Endothelial cell of umbilical vein (primary cell): Measurements from ENCODE around the gene USP33. TPM values are rescaled to one million over a fixed set of nuclear protein-coding genes. Genes with fewer than 3 reads are reported as not detected.

Source experiments
- BruUV-seq: library from RNA; stranded (reverse); fragments of 400-500 nt; replicated peaks from 2 replicates; lab custom pipeline; 2021; lab: Mats Ljungman, UMichigan
- CTCF ChIA-PET: fragments of 300-600, 350-600 bp; sonication (Branson Sonifier 250); formaldehyde crosslinking; loops from one replicate; lab custom pipeline; 2021; ENCODE audit warnings: antibody characterized with exemption, inconsistent platforms; lab: Charles Lee
- POLR2A ChIA-PET: fragments of 300-600, 350-600 bp; sonication (Branson Sonifier 250); formaldehyde crosslinking; loops from one replicate; lab custom pipeline; 2021; ENCODE audit warnings: antibody characterized with exemption, inconsistent platforms; lab: Charles Lee
- DNase-seq: peaks from one replicate; pipeline ENCODE4 v3.0.0-alpha.2; 2011; ENCODE audit warnings: low read depth, low spot score
- FAIRE-seq: peaks from 2 replicates; lab custom pipeline; 2011; peaks lifted over from hg19 to GRCh38; lab: Jason Lieb, UNC
- H2AFZ ChIP-seq: 2 replicates; pipeline ENCODE4 v1.6.0; 2012; ENCODE audit warnings: low read depth, low read length, control low read depth, inconsistent platforms
- H3K27ac ChIP-seq: 2 replicates; pipeline ENCODE4 v1.5.1; 2011; ENCODE audit warnings: low read depth, mild to moderate bottlenecking, control low read depth, low read length, moderate library complexity; ENCODE audit not compliant: insufficient read depth
- H3K27me3 ChIP-seq, 2 experiments: 2 replicates each; pipeline versions ENCODE4 v1.6.0 to v1.6.1; 2011; ENCODE audit warnings: low read length in 2 of 2, mixed read lengths in 1 of 2; ENCODE audit not compliant: control insufficient read depth in 2 of 2, insufficient read depth in 2 of 2
- H3K36me3 ChIP-seq, 2 experiments: 2 replicates in 1 of 2; 3 replicates in 1 of 2; pipeline ENCODE4 v1.5.1; 2011; ENCODE audit warnings: low read length in 2 of 2, mild to moderate bottlenecking in 1 of 2, moderate library complexity in 1 of 2; ENCODE audit not compliant: control insufficient read depth in 2 of 2, insufficient read depth in 2 of 2; ENCODE audit errors: extremely low read depth in 1 of 2
- H3K4me1 ChIP-seq: 3 replicates; pipeline ENCODE4 v1.5.1; 2011; ENCODE audit warnings: mild to moderate bottlenecking, low read length; ENCODE audit not compliant: control insufficient read depth, insufficient read depth; ENCODE audit errors: extremely low read depth
- H3K4me2 ChIP-seq: 2 replicates; pipeline ENCODE4 v1.6.1; 2011; ENCODE audit warnings: low read length, control low read depth, mixed read lengths; ENCODE audit not compliant: insufficient read depth
- H3K4me3 ChIP-seq, 3 experiments: fragments of 200-600 bp in 1 of 3; sonication (generic), shearing (Covaris generic) in 1 of 3; replicated peaks in 1 of 3; 2 replicates each; pipeline ENCODE4 v1.5.1; 2011 to 2016; ENCODE audit warnings: control low read depth in 3 of 3, low read length in 3 of 3, mild to moderate bottlenecking in 2 of 3, inconsistent platforms in 1 of 3, low read depth in 1 of 3, moderate library complexity in 1 of 3; ENCODE audit not compliant: insufficient read depth in 1 of 3
- H3K79me2 ChIP-seq: 2 replicates; pipeline ENCODE4 v1.6.0; 2012; ENCODE audit warnings: low read length, inconsistent platforms; ENCODE audit not compliant: control insufficient read depth, insufficient read depth
- H3K9ac ChIP-seq: replicated peaks from 2 replicates; pipeline ENCODE3; 2011; ENCODE audit warnings: low read length, control low read depth; ENCODE audit not compliant: insufficient read depth; ENCODE audit errors: extremely low read depth
- H3K9me1 ChIP-seq: replicated peaks from 3 replicates; pipeline ENCODE4 v1.6.0; 2011; ENCODE audit warnings: mild to moderate bottlenecking, low read length; ENCODE audit not compliant: control insufficient read depth, insufficient read depth; ENCODE audit errors: extremely low read depth
- H3K9me3 ChIP-seq: replicated peaks from 2 replicates; pipeline ENCODE4 v1.5.1; 2012; ENCODE audit warnings: low read length, inconsistent platforms; ENCODE audit not compliant: control insufficient read depth, insufficient read depth
- H4K20me1 ChIP-seq: replicated peaks from 2 replicates; pipeline ENCODE3; 2011; ENCODE audit warnings: mild to moderate bottlenecking, low read length; ENCODE audit not compliant: control insufficient read depth, insufficient read depth; ENCODE audit errors: extremely low read depth
- CTCF ChIP-seq, 2 donors: IDR thresholded peaks; 1 replicate in 1 of 2; 2 replicates in 1 of 2; pipeline ENCODE4 v1.5.1; 2011; ENCODE audit warnings: low read length in 2 of 2, mild to moderate bottlenecking in 2 of 2, moderate library complexity in 2 of 2, control low read depth in 1 of 2, inconsistent platforms in 1 of 2, low read depth in 1 of 2; ENCODE audit not compliant: insufficient read depth in 1 of 2; ENCODE audit errors: extremely low read depth in 1 of 2
- EZH2 ChIP-seq: IDR thresholded peaks from 2 replicates; pipeline ENCODE4 v1.6.1; 2012; ENCODE audit warnings: borderline replicate concordance, low read depth, mild to moderate bottlenecking, moderate library complexity, low read length, inconsistent platforms; ENCODE audit not compliant: severe bottlenecking
- FOS ChIP-seq: IDR thresholded peaks from 2 replicates; pipeline ENCODE4 v1.6.1; 2011; ENCODE audit warnings: mild to moderate bottlenecking, low read length, moderate library complexity, borderline replicate concordance; ENCODE audit not compliant: insufficient read depth
- GATA2 ChIP-seq: IDR thresholded peaks from 2 replicates; pipeline ENCODE4 v1.7.0; 2011; ENCODE audit warnings: low read depth, mild to moderate bottlenecking, moderate library complexity, mixed read lengths, low read length; ENCODE audit not compliant: insufficient read length, insufficient read depth
- JUN ChIP-seq: IDR thresholded peaks from 2 replicates; pipeline ENCODE4 v1.6.1; 2011; ENCODE audit warnings: borderline replicate concordance, low read depth; ENCODE audit not compliant: insufficient read length, insufficient read depth
- MAX ChIP-seq: IDR thresholded peaks from 2 replicates; pipeline ENCODE4 v1.6.1; 2011; ENCODE audit not compliant: insufficient read depth, insufficient read length
- MYC ChIP-seq: IDR thresholded peaks from one replicate; pipeline ENCODE4 v1.6.1; 2011; ENCODE audit warnings: mild to moderate bottlenecking, low read depth, low read length
- POLR2A ChIP-seq: IDR thresholded peaks from 2 replicates; pipeline ENCODE4 v1.6.1; 2012; ENCODE audit warnings: low read depth, mild to moderate bottlenecking, control low read depth, low read length
- POLR2AphosphoS5 ChIP-seq: IDR thresholded peaks from 2 replicates; pipeline ENCODE4 v1.6.1; 2012; ENCODE audit warnings: low read depth, mild to moderate bottlenecking, control low read depth, low read length, moderate library complexity; ENCODE audit not compliant: insufficient read depth
- dilution Hi-C: fragments of 300-500 bp; cut with MboI; formaldehyde crosslinking; loops from one replicate; pipeline ENCODE4 v1.15.0; 2019; ENCODE audit warnings: low sequenced_read_pairs; ENCODE audit not compliant: extremely low pct_ligation_motif_present
- intact Hi-C: fragments of 100-400 bp; cut with micrococcal nuclease; formaldehyde crosslinking; loops from one replicate; pipeline ENCODE4 v1.10.0; 2022
- polyA plus RNA-seq, 4 experiments: library from polyadenylated mRNA; depleted of rRNA in 3 of 4; stranded (reverse) in 3 of 4; unstranded in 1 of 4; fragments of >200 nt; gene quantifications; 2 replicates each; pipeline versions ENCODE4 v1.2.1 to v1.2.3, GENCODE V29; 2011 to 2012; ENCODE audit warnings: missing spikeins in 1 of 4
- total RNA-seq: library from RNA; stranded (reverse); gene quantifications from 2 replicates; pipeline ENCODE4 v1.2.3, GENCODE V29; 2021

USP33 gene
- total and polyA plus RNA-seq, 2 donors (not counting 3 experiments of a cell fraction or from before 2014, with no cell fraction given) = 22.5 to 46.4 TPM

GRCh38 chr1:77802026-77802425 is 42.4 kb upstream of the USP33 start:
- H3K79me2 ChIP-seq = peaks cover 3% of the 10 kb centered on the region
- H3K9me1 ChIP-seq = no peaks in the 10 kb centered on the region
- H3K27ac ChIP-seq = no peak overlapping the region
- intact Hi-C loops = no loop called here
- ChIA-PET CTCF (no interaction called here), POLR2A (no interaction called here)
- BruUV-seq = no TSS peak
- H3K4me3 ChIP-seq = no peak overlapping the region
- H2AFZ ChIP-seq = no peak overlapping the region
- FAIRE-seq (no peak), DNase-seq (no peak)
- H3K27me3 ChIP-seq = no peaks in the 10 kb centered on the region
- peaks cover 14% of the 10 kb centered on the region for H3K4me1 ChIP-seq
- H3K4me2 ChIP-seq = no peak overlapping the region
- peaks cover under 1 to 3% of the 10 kb centered on the region in 2 experiments for H3K36me3 ChIP-seq
- no peaks in the 10 kb centered on the region for H4K20me1 ChIP-seq
- H3K9ac ChIP-seq = no peak overlapping the region
- dilution Hi-C loops = no loop called here
- TF ChIP-seq GATA2 = no peak
- TF ChIP-seq EZH2 = no peak
- no peak for TF ChIP-seq MAX
- TF ChIP-seq JUN = no peak
- TF ChIP-seq POLR2A = no peak
- TF ChIP-seq POLR2AphosphoS5 = no peak
- TF ChIP-seq FOS = no peak
- no peak for TF ChIP-seq CTCF (IDR thresholded peaks at IDR 0.05; ENCODE audit: extremely low read depth in 1 of 2, insufficient read depth in 1 of 2, low read depth in 1 of 2, low read length in 2 of 2)
- no peak for TF ChIP-seq MYC
- no peaks in the 10 kb centered on the region for H3K9me3 ChIP-seq
